ENCODE measurements around the gene OPHN1.

OPHN1 gene

GRCh38 chrX:68234171-68234910 lies 199.0 kb downstream of the OPHN1 start:
- DNase-seq, result no peak

- no peak for DNase-seq
Observed at GRCh38 chrX:68232206-68232605, 201.1 kb downstream of the OPHN1 start.

- DNase-seq, result no peak
Observed at GRCh38 chrX:68209008-68209407, 224.3 kb downstream of the OPHN1 start.

GRCh38 chrX:68204521-68205038 lies 228.7 kb downstream of the OPHN1 start:
- no peak for DNase-seq

GRCh38 chrX:68203646-68204045 lies 229.6 kb downstream of the OPHN1 start:
- DNase-seq, result no peak

GRCh38 chrX:68203211-68203610 lies 230.1 kb downstream of the OPHN1 start:
- no peak for DNase-seq

GRCh38 chrX:68199062-68199848 lies 234.0 kb downstream of the OPHN1 start:
- DNase-seq, result no peak

GRCh38 chrX:68196939-68197791 lies 236.1 kb downstream of the OPHN1 start:
- no peak for DNase-seq

GRCh38 chrX:68195561-68195960 lies 237.7 kb downstream of the OPHN1 start:
- DNase-seq, result no peak

GRCh38 chrX:68193786-68194185 lies 239.5 kb downstream of the OPHN1 start:
- DNase-seq, result no peak

- no peak for DNase-seq
Observed at GRCh38 chrX:68193234-68193633, 240.1 kb downstream of the OPHN1 start.

GRCh38 chrX:68190799-68191198 lies 242.5 kb downstream of the OPHN1 start:
- DNase-seq, result no peak

- no peak for DNase-seq
Observed at GRCh38 chrX:68186552-68187262, 246.6 kb downstream of the OPHN1 start.

- DNase-seq, result no peak
Observed at GRCh38 chrX:68185161-68185560, 248.1 kb downstream of the OPHN1 start.

GRCh38 chrX:68183612-68184214 lies 249.6 kb downstream of the OPHN1 start:
- no peak for DNase-seq

GRCh38 chrX:68180579-68180978 lies 252.7 kb downstream of the OPHN1 start:
- DNase-seq, result no peak

GRCh38 chrX:68179355-68179754 lies 253.9 kb downstream of the OPHN1 start:
- DNase-seq, result no peak

GRCh38 chrX:68177542-68177941 lies 255.8 kb downstream of the OPHN1 start:
- no peak for DNase-seq

GRCh38 chrX:68175562-68175961 lies 257.7 kb downstream of the OPHN1 start:
- no peak for DNase-seq

- no peak for DNase-seq
Observed at GRCh38 chrX:68163441-68163840, 269.9 kb downstream of the OPHN1 start.

GRCh38 chrX:68147848-68148247 lies 285.4 kb downstream of the OPHN1 start:
- DNase-seq, result no peak

- DNase-seq, result no peak
Observed at GRCh38 chrX:68146054-68146453, 287.2 kb downstream of the OPHN1 start.
